ENCODE data around the gene ALK.
"Not testable (repeated sequence)": the region's sequence is repeated elsewhere in the genome, so short reads cannot be mapped to it uniquely, and the experiment has no call there.

Gene ALK

DNA sequence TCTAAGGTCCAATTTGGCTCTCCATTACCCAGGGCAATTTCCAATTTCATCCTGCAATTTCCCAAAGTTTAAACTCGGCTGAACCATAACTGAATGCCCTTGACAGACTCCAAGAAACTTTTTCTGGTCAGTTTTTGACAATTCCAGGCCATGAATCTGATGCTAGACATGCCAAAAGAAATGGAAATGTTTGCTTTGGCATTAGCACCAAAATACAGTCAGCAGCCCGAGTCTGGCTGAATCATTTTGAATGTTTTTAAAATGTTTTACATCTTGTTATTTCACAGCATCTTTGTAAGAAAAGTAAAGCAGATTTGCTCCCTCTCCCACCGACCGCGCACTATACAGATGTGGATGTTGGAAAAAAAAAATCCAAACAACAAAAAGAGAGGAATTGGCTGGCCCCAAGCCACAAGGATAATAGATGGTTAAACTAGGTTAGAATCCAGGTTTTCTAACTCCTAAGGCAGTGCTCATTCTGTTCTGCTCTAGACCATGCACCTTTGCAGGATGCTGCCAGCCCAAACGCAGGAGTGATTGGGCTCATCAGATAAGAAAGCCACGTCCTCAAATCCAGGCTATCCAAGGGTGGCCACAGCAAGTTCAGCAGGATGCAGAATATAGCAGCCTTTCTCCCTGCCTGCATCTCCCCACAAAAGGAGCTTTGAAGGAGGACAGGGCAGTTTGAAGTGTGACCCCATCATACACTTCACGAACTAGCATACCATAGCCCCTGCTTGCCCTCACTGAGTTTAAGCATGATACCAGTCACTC, 167.5 kb downstream of the ALK start:
- DNase-seq (ENCODE audit: low spot score): no peak

- peak; percentile 45 for DNase-seq (ENCODE audit: low spot score)
Measured at GRCh38 chr2:29751390-29751789, 170.0 kb downstream of the ALK start.

DNA sequence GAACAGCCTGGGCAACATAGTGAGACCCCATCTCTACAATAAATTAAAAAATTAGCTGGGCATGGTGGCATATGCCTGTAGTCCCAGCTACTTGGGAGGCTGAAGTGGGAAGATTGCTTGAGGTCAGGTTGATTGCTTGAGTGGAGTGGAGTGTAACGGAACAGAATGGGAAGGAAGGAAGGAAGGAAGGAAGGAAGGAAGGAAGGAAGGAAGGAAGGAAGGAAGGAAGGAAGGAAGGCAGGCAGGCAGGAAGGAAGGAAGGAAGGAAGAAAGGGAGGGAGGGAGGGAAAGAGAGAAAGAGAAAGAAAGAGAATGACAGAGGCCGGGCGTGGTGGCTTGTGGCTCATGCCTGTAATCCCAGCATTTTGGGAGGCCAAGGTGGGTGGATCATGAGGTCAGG, 170.9 kb downstream of the ALK start:
- not testable (repeated sequence) for DNase-seq (ENCODE audit: low spot score)

GRCh38 chr2:29749843-29750242, 171.5 kb downstream of the ALK start:
- DNase-seq (ENCODE audit: low spot score): no peak

DNA sequence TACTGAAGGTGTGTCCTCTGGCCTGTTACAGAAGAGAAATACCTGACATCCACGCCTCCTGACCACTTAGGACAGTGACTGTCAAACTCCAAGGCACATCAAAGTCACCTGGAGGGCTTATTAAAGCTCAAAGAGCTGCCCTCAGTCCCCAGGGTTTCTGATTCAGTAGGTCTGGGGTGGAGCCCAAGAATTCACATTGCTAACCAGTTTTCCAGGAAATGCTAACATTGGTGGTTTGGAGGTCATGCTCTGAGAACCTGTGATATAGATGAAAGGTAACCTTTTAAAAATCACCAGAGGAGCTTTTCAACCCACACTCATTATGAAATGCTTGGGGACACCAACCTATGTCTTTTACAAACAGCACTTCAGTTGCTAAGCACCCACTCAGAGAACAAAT, 172.3 kb downstream of the ALK start:
- DNase-seq (ENCODE audit: low spot score): peak; percentile 89

DNA sequence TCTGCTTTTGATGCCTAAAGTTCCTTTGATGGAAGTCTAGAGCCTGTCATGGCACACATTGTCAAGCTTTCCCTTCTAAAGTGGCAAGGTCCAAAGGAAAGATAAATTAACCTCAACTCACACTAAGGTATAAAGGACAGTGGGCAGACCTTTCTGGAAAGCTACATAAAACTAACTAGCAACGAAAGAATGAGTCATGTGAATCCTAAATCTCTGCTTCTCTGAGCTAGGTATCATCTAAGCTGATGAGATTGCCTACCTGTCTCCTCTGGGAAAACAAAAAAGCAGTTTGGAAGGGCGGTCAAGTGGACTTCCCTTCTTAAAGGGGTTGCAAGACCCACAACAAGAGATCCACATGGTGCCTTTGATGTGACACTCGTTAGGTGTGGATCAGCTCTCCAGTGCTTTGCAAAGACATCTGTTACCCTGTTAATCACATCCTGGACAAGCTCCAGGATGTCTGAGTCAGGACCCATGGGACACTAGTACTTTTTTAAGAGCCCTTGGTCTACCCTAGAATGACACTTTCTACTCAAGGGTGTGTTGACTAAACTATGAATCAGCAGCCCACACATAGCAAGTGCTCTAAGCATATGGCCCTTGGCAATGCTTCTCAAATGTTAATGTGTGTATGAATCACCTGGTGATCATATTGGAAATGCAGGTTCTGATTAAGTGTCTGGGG, 173.5 kb downstream of the ALK start:
- DNase-seq (ENCODE audit: low spot score): peak; percentile 100

GRCh38 chr2:29744976-29745375, 176.4 kb downstream of the ALK start:
- no peak for DNase-seq (ENCODE audit: low spot score)

DNA sequence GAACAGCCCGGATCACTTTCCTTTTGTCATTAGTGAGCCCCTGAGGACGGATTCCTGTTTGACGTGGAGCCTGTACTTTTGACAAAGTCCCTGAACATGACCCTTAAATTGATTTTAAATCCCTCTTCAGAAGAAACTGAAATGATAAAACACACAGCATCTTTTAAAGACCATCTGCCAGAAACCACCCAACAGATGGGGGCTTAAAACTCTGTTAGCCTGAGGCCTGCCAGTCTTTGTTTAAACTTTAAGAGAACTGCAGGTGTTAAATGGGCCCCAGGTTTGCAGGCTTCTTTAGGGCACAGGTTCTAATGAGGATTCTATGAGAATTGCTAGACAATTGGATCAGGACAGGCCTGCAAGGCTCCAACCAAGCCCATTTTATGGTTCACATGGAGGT, 177.9 kb downstream of the ALK start:
- DNase-seq (ENCODE audit: low spot score): no peak

GRCh38 chr2:29742656-29743055, 178.7 kb downstream of the ALK start:
- no peak for DNase-seq (ENCODE audit: low spot score)

DNA sequence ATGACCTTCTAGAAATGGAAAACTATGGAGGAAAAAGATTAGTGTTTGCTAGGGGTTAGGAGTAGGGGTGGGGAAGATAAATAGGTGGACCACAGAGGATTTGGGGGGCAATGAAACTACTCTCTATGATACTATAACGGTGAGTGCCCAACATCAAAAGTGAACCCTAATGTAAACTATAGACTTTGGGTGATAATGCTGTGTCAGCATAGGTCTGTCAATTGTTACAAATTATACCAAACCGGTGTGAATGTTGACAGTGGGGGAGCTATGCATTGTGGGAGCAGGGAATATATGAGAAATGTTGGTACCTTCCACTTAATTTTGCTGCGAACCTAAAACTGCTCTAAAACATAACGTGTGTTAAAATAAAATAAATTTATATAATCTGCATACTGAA, 180.3 kb downstream of the ALK start:
- DNase-seq (ENCODE audit: low spot score): no peak

- no peak for DNase-seq (ENCODE audit: low spot score)
Measured at GRCh38 chr2:29733965-29734364, 187.4 kb downstream of the ALK start.

DNA sequence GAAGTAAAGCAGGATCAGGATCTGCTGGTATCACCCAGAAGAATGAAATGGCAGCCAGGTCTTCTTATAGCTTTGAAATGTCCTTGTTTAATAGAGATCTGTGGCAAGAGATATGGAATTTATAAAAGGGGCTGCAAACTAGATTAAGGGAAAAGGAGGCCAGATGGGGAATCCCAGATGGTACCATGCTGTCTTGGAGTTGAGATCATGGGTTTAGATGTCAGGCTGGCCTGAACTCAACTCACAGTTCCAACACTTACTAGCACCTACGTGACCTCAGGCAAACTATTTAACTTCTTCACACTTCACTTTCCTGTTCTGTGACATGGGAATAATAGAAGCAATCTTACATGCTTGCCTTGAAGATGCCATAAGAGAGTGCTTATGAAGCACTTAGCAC, 188.2 kb downstream of the ALK start:
- DNase-seq (ENCODE audit: low spot score): no peak

- DNase-seq (ENCODE audit: low spot score): peak; percentile 42
Measured at GRCh38 chr2:29731948-29732347, 189.4 kb downstream of the ALK start.

DNA sequence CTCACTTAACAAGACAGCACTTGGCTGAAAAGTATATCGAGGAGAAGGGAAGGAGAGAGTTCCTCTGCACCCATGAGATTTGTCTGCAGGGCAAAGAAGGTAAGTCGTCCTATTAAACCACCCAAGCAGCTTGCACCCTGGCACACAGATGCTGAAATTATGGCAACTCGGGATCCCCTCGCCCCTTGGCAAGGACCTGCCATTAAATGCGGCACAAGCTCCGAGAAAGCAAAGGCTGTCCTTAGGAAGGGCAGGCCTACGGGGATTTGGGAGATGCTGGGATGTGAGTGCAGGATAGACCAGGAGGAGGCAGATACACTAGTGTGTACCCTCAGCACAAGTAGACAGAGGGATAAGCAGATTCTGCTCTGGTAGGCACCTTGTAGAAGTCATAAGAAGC, 191.5 kb downstream of the ALK start:
- DNase-seq (ENCODE audit: low spot score): no peak

GRCh38 chr2:29729401-29729800, 192.0 kb downstream of the ALK start:
- DNase-seq (ENCODE audit: low spot score): no peak

DNA sequence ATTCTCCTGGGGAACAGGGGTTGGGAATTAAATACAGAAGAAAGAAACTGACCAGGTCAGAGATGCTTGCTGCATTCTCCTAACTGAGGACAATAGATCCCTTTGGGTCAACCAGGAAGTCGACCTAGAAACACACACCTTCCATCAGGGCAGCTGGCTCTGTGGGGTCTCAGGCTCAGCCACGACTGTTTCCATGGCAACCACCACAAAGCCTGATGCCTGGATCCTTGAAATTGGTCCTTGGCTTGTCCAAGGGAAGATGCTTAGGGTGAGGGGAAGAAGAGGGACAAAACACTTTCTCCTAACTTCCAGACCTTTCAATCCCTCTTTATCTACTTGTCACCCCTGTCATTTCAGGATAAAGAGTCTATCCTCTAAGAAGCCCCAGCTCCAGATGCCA, 194.4 kb downstream of the ALK start:
- DNase-seq (ENCODE audit: low spot score): no peak

GRCh38 chr2:29725610-29726009, 195.8 kb downstream of the ALK start:
- no peak for DNase-seq (ENCODE audit: low spot score)

DNA sequence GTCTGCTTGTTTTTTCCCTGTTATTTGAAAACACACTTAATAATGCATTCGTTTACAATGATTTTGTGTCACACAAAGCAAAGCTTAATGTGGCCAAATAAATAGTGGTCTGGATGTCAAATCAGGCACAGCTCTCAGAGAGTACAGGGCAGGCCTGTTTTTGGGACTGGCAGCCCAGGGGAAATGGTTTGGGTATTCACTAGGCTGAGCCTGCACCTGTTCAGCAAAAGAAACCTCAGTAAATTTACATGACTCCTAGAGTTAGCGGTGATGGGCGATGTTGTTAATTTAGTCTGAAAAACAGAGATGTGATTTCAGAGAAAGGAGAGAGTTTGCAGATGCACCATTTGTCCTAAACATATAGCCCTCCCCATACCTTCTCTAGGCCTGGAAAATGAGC, 197.1 kb downstream of the ALK start:
- DNase-seq (ENCODE audit: low spot score): no peak

DNA sequence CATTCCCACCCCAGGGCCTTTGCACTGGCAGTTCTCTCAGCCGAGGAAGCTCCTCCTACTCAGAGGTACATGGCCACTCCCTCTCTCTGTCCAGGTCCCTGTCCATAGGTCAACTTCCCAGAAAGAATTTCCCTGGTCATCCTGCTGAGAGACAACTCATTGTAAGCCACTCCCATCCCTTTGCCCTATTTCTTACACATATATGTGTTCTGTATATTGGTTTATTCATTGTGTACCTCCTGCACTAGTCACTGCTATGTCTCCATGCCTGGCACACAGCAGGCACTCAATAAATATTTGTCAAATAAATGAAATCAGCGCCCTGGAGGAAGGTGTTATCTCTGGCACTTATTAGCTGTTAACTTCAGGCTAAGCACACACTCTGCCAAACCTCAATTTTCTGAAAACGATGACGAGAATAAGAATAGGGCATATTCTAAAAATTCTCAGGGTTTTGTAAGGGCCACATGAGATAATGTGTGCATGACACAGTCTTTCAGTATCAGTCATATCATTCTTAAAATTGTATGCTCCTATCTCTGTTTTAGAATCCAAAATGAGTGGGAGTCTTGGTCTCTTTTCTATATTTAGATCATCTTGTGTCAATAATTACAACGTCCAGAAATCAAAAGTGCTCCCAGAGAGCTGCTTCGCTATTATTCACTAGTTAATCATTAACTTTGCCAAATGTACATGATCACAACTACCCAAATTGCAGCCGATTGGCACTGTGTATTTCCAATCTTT, 198.0 kb downstream of the ALK start:
- peak; percentile 60 for DNase-seq (ENCODE audit: low spot score)

DNA sequence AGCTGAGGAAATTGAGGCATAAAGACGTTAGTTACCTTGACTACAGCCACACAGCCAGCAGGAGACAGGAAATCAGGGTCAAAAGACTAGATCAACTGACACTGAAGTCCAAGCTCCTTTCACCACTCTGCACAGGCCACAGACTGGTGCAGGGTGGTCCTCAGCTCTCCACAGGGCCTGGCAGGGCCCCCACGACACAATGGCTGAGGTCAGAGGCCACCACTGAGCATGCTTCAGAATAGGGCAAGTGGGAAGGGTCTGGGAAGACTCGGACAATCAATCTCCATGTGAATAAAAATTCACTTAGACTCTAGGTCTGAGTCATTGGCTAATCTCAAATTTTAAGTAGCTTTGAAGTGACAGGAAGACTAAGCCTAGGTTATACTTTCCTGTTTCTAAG, 201.7 kb downstream of the ALK start:
- DNase-seq (ENCODE audit: low spot score): no peak

DNA sequence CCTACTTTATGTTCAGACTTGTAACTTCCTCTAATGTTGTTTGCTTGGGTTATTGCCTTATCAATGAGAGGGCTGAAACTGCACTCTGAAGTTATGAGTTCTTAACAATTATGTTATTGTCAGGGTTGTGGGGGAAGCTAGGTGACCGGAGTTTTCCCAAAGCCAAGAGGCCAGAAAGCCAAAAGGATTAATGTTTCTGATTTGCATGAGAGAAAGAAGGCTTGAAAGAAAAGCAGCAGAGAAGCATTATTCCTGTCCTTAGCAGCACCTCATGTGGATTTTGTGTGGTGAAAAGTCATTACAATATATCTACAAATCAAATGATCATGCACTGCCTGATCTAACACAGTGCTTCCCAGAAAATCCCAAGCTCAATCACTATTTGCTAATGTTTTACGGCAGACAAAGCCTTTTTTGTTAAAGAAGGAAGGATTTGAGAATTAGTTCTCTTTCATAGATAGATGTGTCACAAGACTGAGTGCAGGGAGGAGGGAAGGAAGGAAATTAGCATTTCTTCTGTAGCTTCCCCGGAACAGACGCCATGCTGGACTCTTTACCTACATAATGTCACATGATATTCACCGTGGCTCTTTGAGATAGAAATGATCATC, 203.2 kb downstream of the ALK start:
- no peak for DNase-seq (ENCODE audit: low spot score)

GRCh38 chr2:29715655-29716054, 205.7 kb downstream of the ALK start:
- no peak for DNase-seq (ENCODE audit: low spot score)

GRCh38 chr2:29714333-29714732, 207.1 kb downstream of the ALK start:
- no peak for DNase-seq (ENCODE audit: low spot score)

All from kidney tubule cell (primary cell).